GM13977 (cell line): Measurements from ENCODE around the gene CDC42EP2.

ENCODE experiments used
- DNase-seq: peaks from one replicate; pipeline ENCODE4 v3.0.0; 2012; ENCODE audit warnings: low spot score
- in situ Hi-C: fragments of 300-500 bp; cut with MboI; formaldehyde crosslinking; loops from one replicate; pipeline ENCODE4 v1.12.0; 2022; ENCODE audit warnings: low sequenced_read_pairs, low pct_unique_long_range_greater_than_20kb, mixed read lengths, inconsistent platforms; ENCODE audit not compliant: unreplicated experiment
- TF ChIP-seq, protein P1 (sequence below): IDR thresholded peaks from 2 replicates; pipeline ENCODE4 v1.5.1; 2012; ENCODE audit warnings: mild to moderate bottlenecking, control low read depth; ENCODE audit not compliant: insufficient read depth; ENCODE audit errors: extremely low read depth, missing control alignments

The CDC42EP2 gene

DNA sequence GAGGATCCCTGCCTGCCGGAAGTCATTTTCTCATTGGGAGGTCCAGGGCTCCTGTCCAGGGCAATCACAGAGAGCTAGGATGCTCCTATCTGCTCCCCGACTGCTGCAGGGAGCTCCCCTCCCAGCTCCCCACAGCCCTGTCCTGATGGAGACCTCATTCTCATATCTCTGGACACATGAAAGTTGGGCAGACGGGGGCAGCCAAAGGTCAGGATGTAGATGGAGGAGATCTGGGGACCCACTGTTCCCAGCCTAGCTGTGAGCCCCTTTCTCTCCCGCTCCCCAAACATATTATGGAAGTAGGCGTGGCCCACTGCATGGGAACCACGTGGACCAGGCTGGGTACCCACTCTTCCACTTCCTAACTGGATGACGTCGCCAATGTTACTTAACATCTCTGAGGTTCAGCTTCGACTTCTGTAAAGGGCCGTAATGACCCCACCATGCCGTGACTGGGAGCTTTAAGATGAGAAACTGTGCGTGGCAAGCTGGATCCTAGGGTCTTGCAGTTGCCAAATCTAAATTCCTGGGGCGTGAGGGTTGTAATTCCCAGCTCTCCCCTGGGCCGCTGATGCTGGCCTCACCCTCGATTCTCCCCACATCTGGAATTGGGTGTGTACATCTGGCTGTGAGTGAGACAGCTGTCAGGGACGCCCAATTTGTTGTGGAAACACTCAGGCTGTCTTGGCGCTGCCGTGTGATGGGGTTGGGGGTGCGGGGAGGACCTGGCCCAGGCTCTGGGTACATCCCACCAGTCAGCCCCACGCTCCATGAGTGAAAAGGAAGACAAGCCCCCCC lies 1.8 kb downstream of the CDC42EP2 start:
- in situ Hi-C loops = no loop called here
- TF ChIP-seq, protein P1, sequence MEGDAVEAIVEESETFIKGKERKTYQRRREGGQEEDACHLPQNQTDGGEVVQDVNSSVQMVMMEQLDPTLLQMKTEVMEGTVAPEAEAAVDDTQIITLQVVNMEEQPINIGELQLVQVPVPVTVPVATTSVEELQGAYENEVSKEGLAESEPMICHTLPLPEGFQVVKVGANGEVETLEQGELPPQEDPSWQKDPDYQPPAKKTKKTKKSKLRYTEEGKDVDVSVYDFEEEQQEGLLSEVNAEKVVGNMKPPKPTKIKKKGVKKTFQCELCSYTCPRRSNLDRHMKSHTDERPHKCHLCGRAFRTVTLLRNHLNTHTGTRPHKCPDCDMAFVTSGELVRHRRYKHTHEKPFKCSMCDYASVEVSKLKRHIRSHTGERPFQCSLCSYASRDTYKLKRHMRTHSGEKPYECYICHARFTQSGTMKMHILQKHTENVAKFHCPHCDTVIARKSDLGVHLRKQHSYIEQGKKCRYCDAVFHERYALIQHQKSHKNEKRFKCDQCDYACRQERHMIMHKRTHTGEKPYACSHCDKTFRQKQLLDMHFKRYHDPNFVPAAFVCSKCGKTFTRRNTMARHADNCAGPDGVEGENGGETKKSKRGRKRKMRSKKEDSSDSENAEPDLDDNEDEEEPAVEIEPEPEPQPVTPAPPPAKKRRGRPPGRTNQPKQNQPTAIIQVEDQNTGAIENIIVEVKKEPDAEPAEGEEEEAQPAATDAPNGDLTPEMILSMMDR = no peak
- DNase-seq = no peak

DNA sequence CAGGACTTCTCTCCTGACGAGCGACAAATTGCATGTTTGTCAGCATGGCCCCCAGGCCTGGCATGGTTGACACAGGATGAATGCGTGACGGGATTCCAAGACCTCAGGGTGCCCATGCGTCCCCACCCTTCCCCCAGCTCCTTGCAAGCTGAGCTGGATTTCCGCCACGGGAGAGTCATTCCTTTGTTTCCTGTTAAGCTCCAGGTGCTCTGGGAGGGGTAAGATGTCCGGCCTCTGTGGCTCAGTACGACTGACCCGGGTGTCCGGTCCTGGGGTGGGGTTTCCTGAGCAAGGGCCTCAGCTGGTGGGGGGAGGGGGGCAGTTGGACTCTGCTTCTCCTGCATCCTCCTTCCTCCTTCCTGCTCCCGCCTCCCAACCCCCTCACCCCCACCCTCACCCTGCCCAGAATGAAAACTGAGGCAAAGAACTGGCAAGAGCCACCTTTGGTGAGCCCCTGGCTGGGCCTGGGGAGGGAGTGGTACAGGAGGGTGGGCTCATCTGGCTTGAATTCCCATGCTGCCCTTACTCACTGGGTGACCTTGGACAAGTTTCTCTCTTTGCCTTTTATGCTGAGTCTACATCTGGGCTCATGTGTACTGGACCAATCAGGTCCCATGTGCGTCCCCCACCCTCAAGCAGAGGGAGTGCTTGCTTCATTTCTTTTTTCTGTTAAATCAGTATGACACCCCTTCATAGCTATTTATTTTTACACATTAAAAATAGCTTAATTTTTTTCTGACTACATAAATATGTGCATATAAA lies 2.5 kb downstream of the CDC42EP2 start:
- no peak for DNase-seq
- in situ Hi-C loops = no loop called here
- TF ChIP-seq, protein P1 = no peak

DNA sequence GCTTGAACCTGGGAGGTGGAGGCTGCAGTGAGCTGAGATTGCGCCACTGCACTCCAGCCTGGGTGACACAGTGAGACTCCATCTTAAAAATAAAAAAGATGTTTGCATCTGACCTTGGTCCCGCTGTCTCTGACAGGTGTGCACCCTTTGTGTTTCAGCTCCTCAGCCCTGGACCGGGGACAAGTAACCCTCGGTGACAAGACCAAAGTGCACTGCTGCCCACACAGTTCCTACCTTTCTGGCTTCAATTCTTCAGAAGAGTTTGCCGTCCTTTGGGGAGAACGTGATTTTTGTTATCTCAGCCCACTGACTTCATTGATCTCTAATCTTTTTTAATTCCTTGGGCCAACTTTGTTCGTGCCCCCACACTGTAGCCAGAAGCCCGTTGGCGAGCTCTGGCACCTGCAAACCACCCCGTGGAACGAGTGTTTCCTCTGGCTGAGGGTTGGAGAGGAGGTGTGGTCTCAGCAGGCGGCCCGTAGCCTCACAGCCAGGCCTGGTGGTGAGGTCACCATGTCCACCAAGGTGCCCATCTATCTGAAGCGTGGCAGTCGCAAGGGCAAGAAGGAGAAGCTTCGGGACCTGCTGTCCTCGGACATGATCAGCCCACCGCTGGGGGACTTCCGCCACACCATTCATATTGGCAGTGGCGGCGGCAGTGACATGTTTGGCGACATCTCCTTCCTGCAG lies 5.9 kb downstream of the CDC42EP2 start:
- TF ChIP-seq, protein P1 = no peak
- in situ Hi-C loops = no loop called here
- no peak for DNase-seq

DNA sequence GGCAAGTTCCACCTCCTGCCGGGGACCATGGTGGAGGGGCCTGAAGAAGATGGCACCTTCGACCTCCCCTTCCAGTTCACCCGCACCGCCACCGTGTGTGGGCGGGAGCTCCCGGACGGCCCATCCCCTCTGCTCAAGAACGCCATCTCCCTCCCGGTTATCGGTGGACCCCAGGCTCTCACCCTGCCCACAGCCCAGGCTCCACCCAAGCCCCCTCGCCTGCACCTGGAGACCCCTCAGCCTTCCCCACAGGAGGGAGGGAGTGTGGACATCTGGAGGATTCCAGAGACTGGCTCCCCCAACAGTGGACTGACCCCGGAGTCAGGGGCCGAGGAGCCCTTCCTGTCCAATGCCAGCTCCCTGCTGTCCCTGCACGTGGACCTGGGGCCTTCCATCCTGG lies 6.4 kb downstream of the CDC42EP2 start:
- TF ChIP-seq, protein P1 = no peak
- in situ Hi-C loops = no loop called here
- no peak for DNase-seq

DNA sequence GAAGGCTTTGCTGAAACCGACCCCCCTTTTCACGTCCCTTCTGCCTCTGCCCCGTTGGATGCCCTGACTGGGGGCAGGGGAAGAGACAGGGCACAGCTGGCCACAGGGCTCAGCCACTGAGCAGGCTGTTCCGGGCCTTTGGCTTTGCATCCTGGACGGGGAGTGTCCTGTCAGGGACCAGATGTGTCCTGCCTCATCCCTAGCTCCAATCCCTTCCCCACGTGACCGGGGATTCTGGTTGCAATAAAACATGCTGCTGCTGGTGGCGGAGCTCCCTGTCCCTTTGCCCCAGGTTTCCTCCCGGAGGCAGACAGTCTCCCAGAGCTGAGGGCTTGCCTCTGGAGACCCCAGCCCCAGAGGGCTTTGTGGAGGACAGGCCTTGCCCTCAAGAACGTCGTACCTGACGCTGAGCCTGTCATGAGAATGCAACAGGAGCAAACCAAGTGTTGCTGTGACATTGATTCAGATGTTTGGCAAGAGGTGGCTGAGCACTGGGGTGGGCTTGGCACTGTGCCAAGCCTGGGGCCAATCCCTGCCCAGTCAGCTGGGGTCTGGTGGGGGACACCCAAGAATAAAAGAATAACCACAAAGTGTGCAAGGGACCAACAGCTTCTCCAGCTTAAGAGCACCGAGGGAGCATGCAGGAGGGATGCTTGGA lies 7.3 kb downstream of the CDC42EP2 start:
- TF ChIP-seq, protein P1 = no peak

DNA sequence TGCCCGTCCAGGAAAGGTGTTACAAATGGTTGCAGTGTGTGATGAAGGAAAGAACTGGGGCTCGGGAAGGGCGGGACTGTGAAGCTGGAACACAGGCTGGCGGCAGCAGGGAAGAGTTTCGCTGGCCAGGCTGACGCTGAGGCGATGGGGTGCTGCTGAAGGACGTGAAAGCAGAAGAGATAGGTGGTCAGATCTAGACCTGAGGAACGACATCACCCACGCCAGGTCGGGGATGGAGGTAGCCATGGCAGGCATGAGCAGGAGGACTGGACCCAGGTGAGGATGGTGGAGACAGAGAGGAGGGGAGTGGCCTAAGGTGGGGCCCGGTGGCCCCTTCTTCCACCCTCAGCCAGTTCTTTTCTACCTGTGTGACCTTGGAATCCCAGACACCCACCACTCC lies 9.1 kb downstream of the CDC42EP2 start:
- in situ Hi-C loops = no loop called here
- DNase-seq = no peak
- TF ChIP-seq, protein P1 = no peak

More for the DNA sequence above, 7.3 kb downstream of the CDC42EP2 start:
- in situ Hi-C loops = no loop called here
- DNase-seq = no peak
